B cell (primary cell): Measurements from ENCODE around the gene SRGAP1. TPM values are rescaled to one million over a fixed set of nuclear protein-coding genes. Genes with fewer than 3 reads are reported as not detected.
"Not testable (repeated sequence)": the region's sequence is repeated elsewhere in the genome, so short reads cannot be mapped to it uniquely, and the experiment has no call there.

ENCODE experiments used
- ATAC-seq: fragments of 200-7000 bp; cut with Tn5 transposase; one replicate; pipeline ENCODE4 v1.10.0; 2021; ENCODE audit warnings: low read depth, mild to moderate bottlenecking, moderate number of reproducible peaks, moderate library complexity
- CTCF ChIA-PET: fragments of 350-600 bp; sonication (Branson Sonifier 250); formaldehyde crosslinking; loops from one replicate; lab custom pipeline; 2021; ENCODE audit warnings: antibody characterized with exemption, inconsistent platforms; lab: Charles Lee
- POLR2A ChIA-PET: fragments of 350-600 bp; sonication (Branson Sonifier 250); formaldehyde crosslinking; loops from one replicate; lab custom pipeline; 2021; ENCODE audit warnings: antibody characterized with exemption; lab: Charles Lee
- DNase-seq: peaks from one replicate; pipeline ENCODE4 v3.0.0; 2013
- H2AFZ ChIP-seq: 2 replicates; pipeline ENCODE4 v1.6.1; 2012; ENCODE audit warnings: mild to moderate bottlenecking, low read depth, low read length; ENCODE audit not compliant: insufficient read depth, poor library complexity, severe bottlenecking
- H3K27ac ChIP-seq, 2 donors: 1 replicate in 1 of 2; 2 replicates in 1 of 2; pipeline ENCODE4 v1.5.1; 2012 to 2013; ENCODE audit warnings: low read length in 2 of 2, mild to moderate bottlenecking in 2 of 2, moderate library complexity in 1 of 2
- H3K27me3 ChIP-seq, 4 experiments: fragments of 200-600 bp in 1 of 4; sonication (generic) in 1 of 4; replicated peaks in 1 of 4; 1 replicate in 2 of 4; 2 replicates in 2 of 4; pipeline versions ENCODE4 v1.6.1 to v1.7.0; 2013 to 2016; ENCODE audit warnings: low read length in 3 of 4, mild to moderate bottlenecking in 2 of 4, mixed read lengths in 1 of 4, moderate library complexity in 1 of 4; ENCODE audit not compliant: insufficient read depth in 4 of 4, control insufficient read depth in 3 of 4; ENCODE audit errors: control extremely low read depth in 1 of 4
- H3K36me3 ChIP-seq, 2 experiments: replicated peaks in 1 of 2; 1 replicate in 1 of 2; 2 replicates in 1 of 2; pipeline versions ENCODE4 v1.6.1 to v1.7.1; 2013; ENCODE audit warnings: low read length in 1 of 2; ENCODE audit not compliant: insufficient read depth in 2 of 2, control insufficient read depth in 1 of 2; ENCODE audit errors: control extremely low read depth in 1 of 2, extremely low read depth in 1 of 2
- H3K4me1 ChIP-seq, 2 donors: fragments of 200-600 bp in 1 of 2; sonication (generic) in 1 of 2; 1 replicate in 1 of 2; 2 replicates in 1 of 2; pipeline versions ENCODE4 v1.5.1 to v1.6.1; 2013 to 2017; ENCODE audit warnings: low read length in 2 of 2; ENCODE audit not compliant: control insufficient read depth in 2 of 2, insufficient read depth in 2 of 2
- H3K4me2 ChIP-seq: replicated peaks from 2 replicates; pipeline ENCODE3; 2012; ENCODE audit warnings: mild to moderate bottlenecking, low read depth, low read length; ENCODE audit not compliant: poor library complexity, severe bottlenecking
- H3K4me3 ChIP-seq, 5 experiments: fragments of 200-600 bp in 1 of 5; sonication (generic) in 1 of 5; 1 replicate in 3 of 5; 2 replicates in 2 of 5; pipeline versions ENCODE4 v1.5.1 to v1.7.0; 2011 to 2016; ENCODE audit warnings: low read length in 4 of 5, mild to moderate bottlenecking in 4 of 5, low read depth in 2 of 5, control low read depth in 1 of 5, moderate library complexity in 1 of 5; ENCODE audit not compliant: insufficient read depth in 1 of 5; ENCODE audit errors: control extremely low read depth in 1 of 5, extremely low read depth in 1 of 5
- H3K79me2 ChIP-seq: fragments of 200-600 bp; sonication (generic); one replicate; pipeline ENCODE4 v1.6.0; 2016; ENCODE audit warnings: low read length; ENCODE audit not compliant: control insufficient read depth, insufficient read depth
- H3K9ac ChIP-seq: fragments of 200-600 bp; sonication (generic); 2 replicates; pipeline ENCODE4 v1.6.1; 2017; ENCODE audit warnings: mild to moderate bottlenecking, low read length, moderate library complexity
- H3K9me3 ChIP-seq, 3 donors: one replicate each; pipeline versions ENCODE4 v1.6.1 to v1.7.1; 2013; ENCODE audit warnings: low read length in 2 of 3; ENCODE audit not compliant: control insufficient read depth in 2 of 3, insufficient read depth in 1 of 3; ENCODE audit errors: control extremely low read depth in 1 of 3
- H4K20me1 ChIP-seq: 2 replicates; pipeline ENCODE4 v1.6.0; 2012; ENCODE audit warnings: mild to moderate bottlenecking, low read length; ENCODE audit not compliant: insufficient read depth, control insufficient read depth, poor library complexity, severe bottlenecking
- H3K27ac Mint-ChIP-seq: one replicate; pipeline ENCODE4 v1.8.0; 2021; ENCODE audit warnings: mixed read lengths
- H3K27me3 Mint-ChIP-seq: one replicate; pipeline ENCODE4 v1.8.0; 2021; ENCODE audit warnings: mixed read lengths
- H3K4me1 Mint-ChIP-seq: one replicate; pipeline ENCODE4 v1.8.0; 2021; ENCODE audit warnings: mixed read lengths
- H3K4me3 Mint-ChIP-seq: one replicate; pipeline ENCODE4 v1.8.0; 2021; ENCODE audit warnings: mixed read lengths
- H3K9me3 Mint-ChIP-seq: one replicate; pipeline ENCODE4 v1.8.0; 2022; ENCODE audit warnings: mixed read lengths; ENCODE audit not compliant: insufficient read depth
- EZH2 ChIP-seq: IDR thresholded peaks from 2 replicates; pipeline ENCODE4 v1.6.1; 2012; ENCODE audit warnings: borderline replicate concordance, low read depth, mild to moderate bottlenecking, moderate library complexity, low read length; ENCODE audit not compliant: insufficient read depth, poor library complexity, severe bottlenecking
- WGBS: methylation state at CpG from one replicate; pipeline ENCODE4 v1.1.5; 2013; ENCODE audit warnings: missing lambda C conversion rate; ENCODE audit not compliant: insufficient coverage; 5-methylcytosine and 5-hydroxymethylcytosine counted together
- intact Hi-C: fragments of 100-400 bp; cut with micrococcal nuclease; formaldehyde crosslinking; loops from one replicate; pipeline ENCODE4 v1.10.0; 2022
- polyA plus RNA-seq: library from polyadenylated mRNA; depleted of rRNA; stranded (reverse); fragments of >200 nt; gene quantifications from 2 replicates; pipeline ENCODE4 v1.2.3, GENCODE V29; 2012
- total RNA-seq, 2 donors: library from RNA; stranded (reverse); fragments of 120-200 nt in 1 of 2; gene quantifications; 1 replicate in 1 of 2; 2 replicates in 1 of 2; pipeline versions ENCODE4 v1.2.3 to v1.2.4, GENCODE V29; 2013 to 2022
- TF ChIP-seq, protein P1 (sequence below): fragments of 200-600 bp; IDR thresholded peaks from one replicate; pipeline ENCODE4 v1.8.0; 2022; ENCODE audit warnings: antibody characterized with exemption, mild to moderate bottlenecking

SRGAP1 gene
- total and polyA plus RNA-seq, 2 donors (not counting 1 experiment from before 2014, with no cell fraction given): under 0.01 to 0.22 TPM

DNA sequence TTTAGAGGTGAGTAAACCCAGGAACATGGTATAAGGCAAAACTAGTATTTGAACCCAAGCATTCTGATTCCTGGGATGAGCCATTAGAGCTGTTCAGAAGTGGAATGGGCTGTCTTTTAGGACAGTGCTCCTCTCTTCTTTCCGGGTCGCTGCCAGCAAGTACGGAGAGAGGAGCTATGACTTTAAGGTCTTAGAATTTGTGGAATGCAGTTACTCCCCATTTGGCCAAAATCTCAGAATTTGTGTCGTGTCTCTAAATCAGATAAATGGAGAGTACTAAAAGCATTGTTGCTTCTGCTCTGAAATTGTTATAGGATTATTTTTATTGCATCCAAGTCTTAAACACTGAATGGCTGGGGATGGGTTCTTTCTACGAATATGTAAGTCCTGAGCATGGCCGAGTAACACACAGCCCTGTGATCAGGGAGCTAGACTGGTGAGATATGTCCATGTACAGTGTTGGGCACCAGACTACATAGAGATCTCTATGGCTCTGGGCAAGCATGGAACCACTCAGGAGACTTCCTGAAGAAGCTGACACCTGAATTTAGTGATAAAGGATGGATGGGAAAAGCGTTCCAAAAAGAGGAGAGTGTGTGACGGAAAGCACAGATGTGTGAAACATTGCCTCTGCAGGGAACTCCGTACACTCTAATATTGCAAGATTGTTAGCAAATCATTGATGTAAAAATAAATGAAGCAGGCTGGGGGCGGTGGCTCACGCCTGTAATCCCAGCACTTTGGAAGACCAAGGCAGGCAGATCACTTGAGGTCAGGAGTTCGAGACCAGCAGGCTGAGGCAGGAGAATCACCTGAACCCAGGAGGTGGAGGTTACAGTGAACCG is 184.7 kb downstream of the SRGAP1 start:
- Histone ChIP-seq H3K4me2 (no peak overlapping the region), H3K9ac (no peak overlapping the region), H3K4me1 (no peaks in the 10 kb centered on the region), H4K20me1 (no peaks in the 10 kb centered on the region), H3K9me3 (peaks cover 0 to 4% (median 0%) of the 10 kb centered on the region in 3 donors), H2AFZ (no peak overlapping the region), H3K27me3 (no peaks in the 10 kb centered on the region), H3K4me3 (no peak overlapping the region), H3K27ac (no peak overlapping the region), H3K79me2 (no peaks in the 10 kb centered on the region), H3K36me3 (no peaks in the 10 kb centered on the region)
- ChIA-PET CTCF (no interaction called here), POLR2A (no interaction called here)
- DNase-seq (no peak), ATAC-seq (no peak)
- no peaks in the 10 kb centered on the region for H3K9me3 Mint-ChIP-seq
- intact Hi-C loops: no loop called here
- no peak overlapping the region for H3K27ac Mint-ChIP-seq
- no peaks in the 10 kb centered on the region for H3K27me3 Mint-ChIP-seq
- 90% methylated on average over 8 of the region's 13 CpGs for WGBS
- no peak for TF ChIP-seq EZH2
- TF ChIP-seq, protein P1, sequence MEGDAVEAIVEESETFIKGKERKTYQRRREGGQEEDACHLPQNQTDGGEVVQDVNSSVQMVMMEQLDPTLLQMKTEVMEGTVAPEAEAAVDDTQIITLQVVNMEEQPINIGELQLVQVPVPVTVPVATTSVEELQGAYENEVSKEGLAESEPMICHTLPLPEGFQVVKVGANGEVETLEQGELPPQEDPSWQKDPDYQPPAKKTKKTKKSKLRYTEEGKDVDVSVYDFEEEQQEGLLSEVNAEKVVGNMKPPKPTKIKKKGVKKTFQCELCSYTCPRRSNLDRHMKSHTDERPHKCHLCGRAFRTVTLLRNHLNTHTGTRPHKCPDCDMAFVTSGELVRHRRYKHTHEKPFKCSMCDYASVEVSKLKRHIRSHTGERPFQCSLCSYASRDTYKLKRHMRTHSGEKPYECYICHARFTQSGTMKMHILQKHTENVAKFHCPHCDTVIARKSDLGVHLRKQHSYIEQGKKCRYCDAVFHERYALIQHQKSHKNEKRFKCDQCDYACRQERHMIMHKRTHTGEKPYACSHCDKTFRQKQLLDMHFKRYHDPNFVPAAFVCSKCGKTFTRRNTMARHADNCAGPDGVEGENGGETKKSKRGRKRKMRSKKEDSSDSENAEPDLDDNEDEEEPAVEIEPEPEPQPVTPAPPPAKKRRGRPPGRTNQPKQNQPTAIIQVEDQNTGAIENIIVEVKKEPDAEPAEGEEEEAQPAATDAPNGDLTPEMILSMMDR: no peak
- H3K4me1 Mint-ChIP-seq: no peaks in the 10 kb centered on the region
- no peak overlapping the region for H3K4me3 Mint-ChIP-seq

DNA sequence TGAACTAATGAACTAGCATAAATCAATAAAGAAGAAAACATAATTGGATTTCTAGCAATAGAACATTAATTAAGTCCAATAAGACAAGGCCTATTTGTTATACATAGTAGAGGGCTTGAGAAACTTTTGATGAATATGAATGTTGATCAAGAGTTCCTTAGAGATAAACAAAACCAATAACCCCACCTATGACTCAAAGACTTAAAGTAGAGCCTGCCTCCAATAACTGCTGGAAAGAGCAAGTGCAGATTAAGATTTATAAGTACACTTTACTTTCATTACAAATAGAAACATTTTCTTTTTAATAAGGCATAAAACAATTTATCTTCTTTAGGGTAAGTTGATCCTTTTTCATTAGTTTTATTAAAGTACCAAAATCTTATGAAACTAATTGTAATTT is 185.7 kb downstream of the SRGAP1 start:
- H3K9me3 ChIP-seq: peaks cover 0 to 4% (median 0%) of the 10 kb centered on the region in 3 donors
- intact Hi-C loops: no loop called here
- H3K4me1 ChIP-seq: no peaks in the 10 kb centered on the region
- no peaks in the 10 kb centered on the region for H3K79me2 ChIP-seq
- H3K27ac ChIP-seq: no peak overlapping the region
- Mint-ChIP-seq H3K27me3 (no peaks in the 10 kb centered on the region), H3K27ac (no peak overlapping the region), H3K4me1 (no peaks in the 10 kb centered on the region), H3K4me3 (no peak overlapping the region), H3K9me3 (no peaks in the 10 kb centered on the region)
- TF ChIP-seq EZH2: no peak
- TF ChIP-seq, protein P1: no peak
- H3K4me3 ChIP-seq: no peak overlapping the region
- DNase-seq: no peak
- ChIA-PET POLR2A (no interaction called here), CTCF (no interaction called here)
- ATAC-seq: no peak
- H3K9ac ChIP-seq: no peak overlapping the region
- no peaks in the 10 kb centered on the region for H4K20me1 ChIP-seq
- H3K4me2 ChIP-seq: no peak overlapping the region
- H2AFZ ChIP-seq: no peak overlapping the region
- no peaks in the 10 kb centered on the region for H3K36me3 ChIP-seq
- H3K27me3 ChIP-seq: no peaks in the 10 kb centered on the region

DNA sequence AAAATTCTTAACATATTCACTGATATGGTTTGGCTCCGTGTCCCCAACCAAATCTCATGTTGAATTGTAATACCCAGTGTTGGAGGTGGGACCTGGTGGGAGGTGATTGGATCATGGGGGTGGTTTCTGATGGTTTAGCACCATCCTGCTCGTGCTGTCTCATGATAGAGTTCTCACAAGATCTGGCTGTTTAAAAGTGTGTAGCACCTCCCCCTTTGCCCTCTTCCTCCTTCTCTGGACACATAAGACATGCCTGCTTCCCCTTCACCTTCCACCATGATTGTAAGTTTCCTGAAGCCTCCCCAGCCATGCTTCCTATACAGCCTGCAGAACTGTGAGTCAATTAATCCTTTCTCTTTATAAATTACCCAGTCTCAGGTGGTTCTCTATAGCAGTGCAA is 189.6 kb downstream of the SRGAP1 start:
- H3K4me1 Mint-ChIP-seq, H3K9me3 ChIP-seq, H4K20me1 ChIP-seq, H3K27me3 Mint-ChIP-seq, H3K9ac ChIP-seq, intact Hi-C loops, H3K4me1 ChIP-seq, H3K27ac ChIP-seq, H3K79me2 ChIP-seq, H3K4me2 ChIP-seq, H3K4me3 Mint-ChIP-seq, H3K4me3 ChIP-seq, H3K9me3 Mint-ChIP-seq, H3K27me3 ChIP-seq, ATAC-seq, CTCF ChIA-PET, H3K27ac Mint-ChIP-seq, POLR2A ChIA-PET, H2AFZ ChIP-seq, DNase-seq, H3K36me3 ChIP-seq: not testable (repeated sequence)
- no CpG with 5 or more reads among the region's 2 CpGs for WGBS
